Erythroblast (primary cell): Measurements from ENCODE around the gene A1CF.

ENCODE experiments used
- GATA1 ChIP-seq: IDR thresholded peaks from 2 replicates; pipeline ENCODE4 v1.6.1; 2011; ENCODE audit warnings: low read depth, mild to moderate bottlenecking, control low read depth, low read length, moderate library complexity
- POLR2A ChIP-seq: IDR thresholded peaks from 2 replicates; pipeline ENCODE4 v1.6.1; 2011; ENCODE audit warnings: mild to moderate bottlenecking, low read length

DNA sequence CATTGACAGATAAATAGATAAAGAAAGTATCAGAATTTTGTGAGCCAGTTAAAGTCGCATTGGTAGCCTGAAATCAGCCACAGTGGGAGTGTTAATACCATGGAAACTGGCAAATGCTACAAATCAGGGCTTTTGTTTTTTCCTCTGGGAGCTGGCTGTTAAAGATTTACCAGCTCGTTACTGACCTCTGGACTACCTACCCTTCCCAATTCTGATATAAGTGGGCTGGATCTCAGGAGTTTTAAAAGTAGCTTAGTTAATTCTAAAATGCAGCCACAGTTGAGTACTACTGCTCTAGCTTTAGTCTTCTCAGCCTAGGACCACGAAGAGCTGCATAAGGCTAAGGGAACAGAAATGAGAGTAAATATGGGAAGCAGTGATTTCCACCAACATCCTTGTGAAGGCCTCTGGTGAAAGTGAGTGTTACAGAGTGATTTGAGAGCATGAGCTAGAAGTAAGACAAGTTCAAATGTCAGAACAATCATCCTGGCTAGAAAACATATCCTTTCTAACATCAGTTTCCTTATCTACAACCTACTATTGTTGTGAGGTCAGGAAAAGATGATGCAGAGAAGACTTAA, 53.2 kb downstream of the A1CF start:
- no peak for TF ChIP-seq POLR2A
- TF ChIP-seq GATA1 = no peak
